Loucy (cell line): Measurements from ENCODE around the gene DCUN1D5.

Experiments
- H2AFZ ChIP-seq: fragments of 200-600 bp; sonication (generic); 2 replicates; pipeline ENCODE4 v1.6.0; 2016; ENCODE audit warnings: antibody characterized with exemption, mild to moderate bottlenecking, low read length, moderate library complexity
- H3F3A ChIP-seq: fragments of 200-600 bp; 2 replicates; pipeline ENCODE4 v1.6.0; 2016; ENCODE audit warnings: antibody characterized with exemption, low read depth, mild to moderate bottlenecking
- H3K27me3 ChIP-seq: fragments of 200-600 bp; sonication (generic); 2 replicates; pipeline ENCODE4 v1.6.1; 2014; ENCODE audit warnings: low read length, mild to moderate bottlenecking; ENCODE audit not compliant: insufficient read depth, poor library complexity, severe bottlenecking
- H3K36me3 ChIP-seq: fragments of 200-600 bp; sonication (generic); 2 replicates; pipeline ENCODE4 v1.6.1; 2016; ENCODE audit warnings: low read length; ENCODE audit not compliant: insufficient read depth
- H3K4me1 ChIP-seq: fragments of 200-600 bp; sonication (generic); 2 replicates; pipeline ENCODE4 v1.5.1; 2014; ENCODE audit warnings: low read length, mild to moderate bottlenecking; ENCODE audit not compliant: insufficient read depth, poor library complexity, severe bottlenecking
- H3K4me2 ChIP-seq: fragments of 200-600 bp; sonication (generic); 2 replicates; pipeline ENCODE4 v1.6.0; 2014; ENCODE audit warnings: antibody characterized with exemption, low read length, low read depth, mild to moderate bottlenecking; ENCODE audit not compliant: poor library complexity, severe bottlenecking
- H3K4me3 ChIP-seq: fragments of 200-600 bp; sonication (generic); 2 replicates; pipeline ENCODE4 v1.5.1; 2014; ENCODE audit warnings: low read length, mild to moderate bottlenecking, mixed read lengths; ENCODE audit not compliant: poor library complexity, severe bottlenecking
- H3K79me2 ChIP-seq: fragments of 200-600 bp; sonication (generic); 2 replicates; pipeline ENCODE4 v1.6.1; 2014; ENCODE audit warnings: low read length; ENCODE audit not compliant: insufficient read depth
- H3K9ac ChIP-seq: fragments of 200-600 bp; sonication (generic); 2 replicates; pipeline ENCODE4 v1.6.0; 2014; ENCODE audit warnings: mild to moderate bottlenecking, low read depth, low read length, moderate library complexity; ENCODE audit not compliant: poor library complexity, severe bottlenecking
- H3K9me2 ChIP-seq: fragments of 200-600 bp; sonication (generic); replicated peaks from 2 replicates; pipeline ENCODE4 v1.6.1; 2016; ENCODE audit warnings: low read depth, low read length, mixed read lengths
- H3K9me3 ChIP-seq: fragments of 200-600 bp; sonication (generic); 2 replicates; pipeline ENCODE4 v1.6.1; 2014; ENCODE audit warnings: mild to moderate bottlenecking, antibody characterized with exemption, low read length, low read depth; ENCODE audit not compliant: insufficient read depth
- H4K20me1 ChIP-seq: fragments of 200-600 bp; sonication (generic); 2 replicates; pipeline ENCODE4 v1.6.0; 2014; ENCODE audit warnings: antibody characterized with exemption, low read length, mild to moderate bottlenecking; ENCODE audit not compliant: insufficient read depth, poor library complexity, severe bottlenecking
- CTCF ChIP-seq: fragments of 200-600 bp; sonication (generic); conservative IDR thresholded peaks from 2 replicates; pipeline ENCODE4 v1.5.1; 2014; ENCODE audit warnings: mild to moderate bottlenecking, antibody characterized with exemption, low read length
- EZH2phosphoT487 ChIP-seq: fragments of 200-600 bp; IDR thresholded peaks from 2 replicates; pipeline ENCODE4 v1.6.1; 2018; ENCODE audit warnings: antibody characterized with exemption, mild to moderate bottlenecking, moderate library complexity, borderline replicate concordance

DCUN1D5 gene

DNA sequence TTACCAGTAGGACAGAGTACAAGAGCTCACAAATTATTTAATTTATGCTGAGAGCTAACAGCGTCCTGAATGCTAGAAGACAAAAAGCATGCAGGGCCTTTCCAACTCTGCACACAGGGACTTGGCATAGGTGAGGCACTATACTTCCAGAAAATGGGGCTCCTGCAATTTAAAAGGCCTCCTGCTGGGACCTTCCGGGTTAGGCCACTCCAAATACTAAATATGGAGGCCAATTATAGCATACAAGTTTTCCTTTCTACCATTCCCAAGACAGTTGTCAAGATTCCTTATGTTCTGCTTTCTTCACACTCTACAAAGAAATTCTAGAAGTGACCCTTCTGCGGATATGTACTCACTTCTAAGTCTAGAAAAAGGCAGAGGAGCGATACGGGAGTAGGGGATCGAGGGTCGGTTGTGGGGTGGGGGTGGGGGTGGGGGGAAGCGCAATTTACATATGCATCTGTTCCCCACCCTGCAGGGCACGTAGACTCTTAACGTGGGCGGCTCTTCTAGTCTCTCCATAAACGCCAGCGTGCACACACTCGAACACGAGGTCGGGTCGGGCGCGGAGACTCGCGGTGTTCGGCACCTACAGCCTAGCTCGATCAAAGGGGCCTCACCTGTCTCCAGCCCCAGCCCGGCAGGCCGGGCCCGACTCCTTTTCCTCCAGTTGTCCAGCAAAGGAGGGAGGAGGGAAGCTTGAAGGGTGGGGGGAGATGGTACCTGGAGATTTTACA, 728 bp downstream of the DCUN1D5 start:
- H3K36me3 ChIP-seq: no peaks in the 10 kb centered on the region
- peaks cover 31% of the 10 kb centered on the region for H4K20me1 ChIP-seq
- H3K79me2 ChIP-seq: peaks cover 52% of the 10 kb centered on the region
- peaks cover 37% of the 10 kb centered on the region for H3K27me3 ChIP-seq
- no peaks in the 10 kb centered on the region for H3K9me2 ChIP-seq
- H3K4me1 ChIP-seq: peaks cover 48% of the 10 kb centered on the region
- H3K9me3 ChIP-seq: no peaks in the 10 kb centered on the region
- peak overlapping the region; percentile 94 for H2AFZ ChIP-seq
- no peaks in the 10 kb centered on the region for H3F3A ChIP-seq
- peak overlapping the region; percentile 85 for H3K4me3 ChIP-seq
- TF ChIP-seq CTCF (no peak), EZH2phosphoT487 (no peak)
- peak overlapping the region; percentile 90 for H3K9ac ChIP-seq
- H3K4me2 ChIP-seq: peak overlapping the region; percentile 90

DNA sequence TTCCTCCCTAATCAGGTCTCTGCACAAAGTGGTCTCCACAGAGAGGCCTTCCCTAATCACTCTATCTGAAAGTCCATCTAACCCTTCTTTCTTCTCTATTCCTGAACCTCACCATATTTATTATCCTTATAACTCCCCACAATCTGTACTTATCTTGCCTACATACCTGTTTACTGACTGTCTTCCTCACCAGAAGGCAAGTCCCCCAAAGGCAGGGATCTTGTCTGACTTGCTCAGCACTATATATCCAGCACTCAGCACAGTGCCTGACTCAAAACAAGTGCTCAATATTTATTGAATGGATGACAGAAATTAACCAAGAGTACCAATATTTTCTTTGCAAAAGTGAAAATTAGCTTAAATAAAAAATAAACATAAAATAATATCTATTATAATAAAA, 5.5 kb downstream of the DCUN1D5 start:
- Histone ChIP-seq H2AFZ (no peak overlapping the region), H3F3A (no peaks in the 10 kb centered on the region), H3K36me3 (peaks cover 19% of the 10 kb centered on the region; the same call in 1 of the 2 replicates), H4K20me1 (peaks cover 49% of the 10 kb centered on the region), H3K79me2 (peaks cover 66% of the 10 kb centered on the region), H3K4me3 (peak overlapping the region; percentile 39), H3K9me3 (no peaks in the 10 kb centered on the region), H3K27me3 (no peaks in the 10 kb centered on the region), H3K9me2 (no peaks in the 10 kb centered on the region), H3K9ac (no peak overlapping the region), H3K4me1 (peaks cover 54% of the 10 kb centered on the region), H3K4me2 (peak overlapping the region; percentile 50)
- TF ChIP-seq CTCF (no peak), EZH2phosphoT487 (no peak)

DNA sequence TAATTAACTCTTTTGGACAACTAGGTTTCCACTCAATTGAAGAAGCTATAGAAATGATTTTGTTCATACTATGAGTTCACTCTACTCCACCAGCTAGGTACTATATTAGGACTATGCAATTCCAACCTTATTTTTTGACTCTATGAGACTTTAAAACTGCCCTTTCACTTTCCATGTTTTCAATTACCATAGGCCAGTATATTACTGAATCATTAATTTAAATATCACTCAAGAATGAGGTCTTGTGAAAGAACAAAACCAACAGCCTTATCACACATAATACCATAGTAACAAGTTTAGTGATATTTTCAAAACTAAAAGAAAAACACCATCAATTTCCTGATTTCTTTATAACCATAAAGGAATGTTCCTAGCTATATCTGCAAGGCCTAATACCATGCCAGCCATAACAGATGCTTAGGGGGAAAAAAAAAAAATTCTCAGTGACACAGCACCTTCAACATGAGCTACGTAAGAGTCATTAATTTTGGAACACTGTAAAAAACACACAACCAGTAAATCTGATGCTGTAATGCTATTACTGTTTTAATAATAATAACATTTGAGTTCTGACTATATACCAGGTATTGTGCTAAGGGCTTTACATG, 6.1 kb downstream of the DCUN1D5 start:
- Histone ChIP-seq H3F3A (no peaks in the 10 kb centered on the region), H3K4me3 (peak overlapping the region; percentile 39), H2AFZ (no peak overlapping the region), H3K4me1 (peaks cover 51% of the 10 kb centered on the region), H3K36me3 (peaks cover 23% of the 10 kb centered on the region; the same call in 1 of the 2 replicates), H3K9ac (no peak overlapping the region), H3K9me2 (no peaks in the 10 kb centered on the region), H4K20me1 (peaks cover 45% of the 10 kb centered on the region), H3K27me3 (no peaks in the 10 kb centered on the region), H3K4me2 (peak overlapping the region; percentile 50), H3K9me3 (no peaks in the 10 kb centered on the region), H3K79me2 (peaks cover 60% of the 10 kb centered on the region)
- TF ChIP-seq CTCF (no peak), EZH2phosphoT487 (no peak)
